ENCODE results near the gene GBF1.
A peak's percentile ranks its signal among the peaks of the same experiment; 100 is the strongest.

GBF1 gene

GRCh38 chr10:102229810-102230263, 15.5 kb upstream of the GBF1 start:
- Mint-ChIP-seq H3K4me1 (peaks cover 24% of the 10 kb centered on the region), H3K36me3 (no peaks in the 10 kb centered on the region), H3K27me3 (peaks cover 31% of the 10 kb centered on the region), H3K4me3 (peak overlapping the region; percentile 86), H3K9me3 (no peaks in the 10 kb centered on the region), H3K27ac (no peak overlapping the region)

- Mint-ChIP-seq H3K4me3 (peak overlapping the region; percentile 86), H3K27ac (no peak overlapping the region), H3K27me3 (peaks cover 31% of the 10 kb centered on the region), H3K9me3 (no peaks in the 10 kb centered on the region), H3K4me1 (peaks cover 24% of the 10 kb centered on the region), H3K36me3 (no peaks in the 10 kb centered on the region)
These were observed 15.0 kb upstream of the GBF1 start for GRCh38 chr10:102230264-102230860.

- Mint-ChIP-seq H3K27me3 (peaks cover 37% of the 10 kb centered on the region), H3K4me1 (peaks cover 21% of the 10 kb centered on the region), H3K27ac (no peak overlapping the region), H3K4me3 (peak overlapping the region; percentile 69), H3K9me3 (no peaks in the 10 kb centered on the region), H3K36me3 (no peaks in the 10 kb centered on the region)
These were observed 14.4 kb upstream of the GBF1 start for GRCh38 chr10:102230861-102231356.

GRCh38 chr10:102231357-102232318, 13.7 kb upstream of the GBF1 start:
- H3K27ac Mint-ChIP-seq = no peak overlapping the region
- peaks cover 37% of the 10 kb centered on the region for H3K27me3 Mint-ChIP-seq
- H3K4me1 Mint-ChIP-seq = peaks cover 13% of the 10 kb centered on the region
- H3K9me3 Mint-ChIP-seq = no peaks in the 10 kb centered on the region
- peak overlapping the region; percentile 69 for H3K4me3 Mint-ChIP-seq
- H3K36me3 Mint-ChIP-seq = no peaks in the 10 kb centered on the region

- Mint-ChIP-seq H3K4me3 (no peak overlapping the region), H3K9me3 (no peaks in the 10 kb centered on the region), H3K27me3 (peaks cover 21% of the 10 kb centered on the region), H3K4me1 (peaks cover 7% of the 10 kb centered on the region), H3K36me3 (no peaks in the 10 kb centered on the region), H3K27ac (no peak overlapping the region)
These were observed 11.3 kb upstream of the GBF1 start for GRCh38 chr10:102233997-102234396.

- no peak overlapping the region for H3K27ac Mint-ChIP-seq
- no peaks in the 10 kb centered on the region for H3K36me3 Mint-ChIP-seq
- no peaks in the 10 kb centered on the region for H3K9me3 Mint-ChIP-seq
- peaks cover 15% of the 10 kb centered on the region for H3K27me3 Mint-ChIP-seq
- H3K4me1 Mint-ChIP-seq = peaks cover under 1% of the 10 kb centered on the region
- no peak overlapping the region for H3K4me3 Mint-ChIP-seq
These were observed 10.3 kb upstream of the GBF1 start for GRCh38 chr10:102234888-102235597.

- Mint-ChIP-seq H3K4me1 (peaks cover 4% of the 10 kb centered on the region), H3K27ac (no peak overlapping the region), H3K4me3 (no peak overlapping the region), H3K36me3 (no peaks in the 10 kb centered on the region), H3K9me3 (no peaks in the 10 kb centered on the region), H3K27me3 (peaks cover 19% of the 10 kb centered on the region)
These were observed 9.8 kb upstream of the GBF1 start for GRCh38 chr10:102235598-102235920.

DNA sequence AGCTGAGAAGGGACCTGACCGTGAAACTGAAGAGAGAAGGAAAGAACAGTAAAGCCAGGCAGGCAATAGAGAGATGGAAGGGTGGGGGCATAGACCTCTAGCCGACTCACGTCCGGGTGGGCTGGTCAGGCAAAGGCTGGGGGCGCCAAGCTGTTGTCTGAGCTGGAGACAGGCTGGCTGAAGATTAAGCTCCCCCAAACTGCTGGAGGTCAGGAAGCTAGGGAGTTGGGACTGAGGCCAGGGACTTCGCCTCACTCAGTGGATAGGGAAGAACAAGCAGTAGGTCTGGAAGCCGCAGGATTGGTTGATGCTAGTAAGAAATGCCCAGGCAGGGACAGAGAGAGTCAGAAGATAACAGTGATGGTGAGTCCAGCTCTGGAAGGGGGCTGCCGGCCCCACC, 9.3 kb upstream of the GBF1 start:
- no peak overlapping the region for H3K27ac Mint-ChIP-seq
- peaks cover 20% of the 10 kb centered on the region for H3K27me3 Mint-ChIP-seq
- no peak overlapping the region for H3K4me3 Mint-ChIP-seq
- peaks cover 5% of the 10 kb centered on the region for H3K4me1 Mint-ChIP-seq
- no peaks in the 10 kb centered on the region for H3K9me3 Mint-ChIP-seq
- no peaks in the 10 kb centered on the region for H3K36me3 Mint-ChIP-seq

GRCh38 chr10:102237711-102238252, 7.5 kb upstream of the GBF1 start:
- Mint-ChIP-seq H3K4me1 (peaks cover 17% of the 10 kb centered on the region), H3K4me3 (no peak overlapping the region), H3K27me3 (peaks cover 24% of the 10 kb centered on the region), H3K27ac (no peak overlapping the region), H3K9me3 (no peaks in the 10 kb centered on the region), H3K36me3 (no peaks in the 10 kb centered on the region)

DNA sequence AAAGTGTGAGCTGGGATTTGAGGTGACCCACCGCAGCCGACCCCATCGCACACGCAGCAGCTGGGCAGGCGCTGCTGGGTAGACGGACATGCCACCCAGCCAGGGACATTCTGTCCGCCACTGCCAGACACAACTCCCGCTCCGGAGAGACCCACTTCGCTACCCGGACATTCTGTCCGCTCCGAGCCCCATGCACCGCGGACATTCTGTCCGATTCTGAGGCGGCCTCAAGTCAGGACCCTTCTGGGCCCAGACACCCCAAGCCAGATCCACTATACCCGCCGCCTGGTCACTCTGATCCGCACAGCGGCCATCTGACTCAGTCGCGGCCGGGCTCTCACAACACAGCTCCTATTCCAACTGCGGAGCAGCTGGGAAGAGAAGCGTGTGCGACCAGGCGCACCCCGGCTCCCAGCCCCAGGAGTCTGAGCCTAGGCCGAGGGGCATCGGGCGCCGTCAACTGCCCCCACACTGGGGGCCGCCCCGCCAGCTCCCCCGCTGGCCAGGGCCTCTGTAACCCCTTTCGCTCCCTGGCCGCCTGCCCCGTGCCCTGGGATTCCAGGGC, 4.8 kb upstream of the GBF1 start:
- no peaks in the 10 kb centered on the region for H3K36me3 Mint-ChIP-seq
- H3K27ac Mint-ChIP-seq = no peak overlapping the region
- no peaks in the 10 kb centered on the region for H3K9me3 Mint-ChIP-seq
- H3K27me3 Mint-ChIP-seq = peaks cover 28% of the 10 kb centered on the region
- peak overlapping the region; percentile 60 for H3K4me3 Mint-ChIP-seq
- peaks cover 26% of the 10 kb centered on the region for H3K4me1 Mint-ChIP-seq

GRCh38 chr10:102241032-102241443, 4.3 kb upstream of the GBF1 start:
- Mint-ChIP-seq H3K9me3 (no peaks in the 10 kb centered on the region), H3K27ac (no peak overlapping the region), H3K27me3 (peaks cover 23% of the 10 kb centered on the region), H3K36me3 (no peaks in the 10 kb centered on the region), H3K4me1 (peaks cover 26% of the 10 kb centered on the region), H3K4me3 (peak overlapping the region; percentile 60)

GRCh38 chr10:102241444-102242117, 3.8 kb upstream of the GBF1 start, which contains the start of gene PITX3:
Gene PITX3, minus strand, starts transcription at chr10:102241512. Its CDS starts 9,432 bp downstream, at chr10:102232080.
- Mint-ChIP-seq H3K9me3 (no peaks in the 10 kb centered on the region), H3K4me1 (peaks cover 32% of the 10 kb centered on the region), H3K27ac (peak within 1 kb of the TSS; percentile 79), H3K4me3 (peak within 1 kb of the TSS; percentile 94), H3K36me3 (peaks cover 3% of the 10 kb centered on the region), H3K27me3 (peaks cover 22% of the 10 kb centered on the region)

DNA sequence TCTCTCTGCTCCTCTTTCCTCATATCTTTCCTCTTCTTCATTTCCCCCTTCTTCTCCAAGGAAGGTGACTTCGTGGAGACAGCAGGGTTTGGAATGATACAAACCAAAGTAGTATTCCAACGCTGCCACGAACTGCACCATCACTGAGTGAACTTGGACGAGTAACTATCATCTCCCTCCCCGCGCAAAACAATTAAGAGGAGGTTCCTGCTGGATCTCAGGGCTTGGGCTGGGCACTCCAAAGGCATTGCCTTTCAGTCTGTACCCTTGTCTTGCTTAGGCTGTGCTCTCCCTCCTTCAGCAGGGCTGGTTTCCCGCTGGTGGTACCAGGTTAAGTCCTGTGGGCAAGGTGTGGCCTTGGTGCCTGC, 3.2 kb upstream of the GBF1 start:
- Mint-ChIP-seq H3K9me3 (no peaks in the 10 kb centered on the region), H3K36me3 (peaks cover 3% of the 10 kb centered on the region), H3K4me1 (peaks cover 37% of the 10 kb centered on the region), H3K27me3 (peaks cover 22% of the 10 kb centered on the region), H3K4me3 (peak overlapping the region; percentile 94), H3K27ac (peak overlapping the region; percentile 79)

- no peaks in the 10 kb centered on the region for H3K9me3 Mint-ChIP-seq
- peak overlapping the region; percentile 37 for H3K4me3 Mint-ChIP-seq
- peaks cover 3% of the 10 kb centered on the region for H3K36me3 Mint-ChIP-seq
- no peak overlapping the region for H3K27ac Mint-ChIP-seq
- peaks cover 49% of the 10 kb centered on the region for H3K4me1 Mint-ChIP-seq
- H3K27me3 Mint-ChIP-seq = peaks cover 22% of the 10 kb centered on the region
These were observed 2.0 kb upstream of the GBF1 start for GRCh38 chr10:102243309-102243708.

DNA sequence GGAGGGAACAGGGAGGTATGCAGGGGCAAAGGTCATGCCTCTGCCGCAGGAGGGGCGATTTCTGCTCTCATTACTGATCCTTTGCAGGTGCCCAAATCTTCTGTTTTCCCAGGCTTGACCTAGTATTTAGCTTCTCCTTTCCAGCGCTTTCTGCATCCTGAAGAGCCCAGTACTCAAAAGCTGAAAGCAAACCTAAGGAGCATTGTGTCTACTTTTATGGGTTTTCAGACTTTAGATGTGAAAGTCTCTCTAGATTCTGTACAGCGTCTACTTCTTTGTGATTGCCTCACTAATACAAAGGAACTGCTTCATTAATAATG, 560 bp downstream of the GBF1 start:
- peaks cover 50% of the 10 kb centered on the region for H3K4me1 Mint-ChIP-seq
- H3K27ac Mint-ChIP-seq = peak overlapping the region; percentile 80
- peaks cover 17% of the 10 kb centered on the region for H3K27me3 Mint-ChIP-seq
- H3K4me3 Mint-ChIP-seq = peak overlapping the region; percentile 99
- peaks cover 6% of the 10 kb centered on the region for H3K36me3 Mint-ChIP-seq
- no peaks in the 10 kb centered on the region for H3K9me3 Mint-ChIP-seq

Data from activated naive CD4-positive, alpha-beta T cell treated with anti-CD3 and anti-CD28 coated beads, Interleukin-2, amount 50 U/mL, for 24 hours (primary cell).